ENCODE data around the gene ANKZF1.
"Not testable (repeated sequence)": the region's sequence is repeated elsewhere in the genome, so short reads cannot be mapped to it uniquely, and the experiment has no call there.

The ANKZF1 gene

DNA sequence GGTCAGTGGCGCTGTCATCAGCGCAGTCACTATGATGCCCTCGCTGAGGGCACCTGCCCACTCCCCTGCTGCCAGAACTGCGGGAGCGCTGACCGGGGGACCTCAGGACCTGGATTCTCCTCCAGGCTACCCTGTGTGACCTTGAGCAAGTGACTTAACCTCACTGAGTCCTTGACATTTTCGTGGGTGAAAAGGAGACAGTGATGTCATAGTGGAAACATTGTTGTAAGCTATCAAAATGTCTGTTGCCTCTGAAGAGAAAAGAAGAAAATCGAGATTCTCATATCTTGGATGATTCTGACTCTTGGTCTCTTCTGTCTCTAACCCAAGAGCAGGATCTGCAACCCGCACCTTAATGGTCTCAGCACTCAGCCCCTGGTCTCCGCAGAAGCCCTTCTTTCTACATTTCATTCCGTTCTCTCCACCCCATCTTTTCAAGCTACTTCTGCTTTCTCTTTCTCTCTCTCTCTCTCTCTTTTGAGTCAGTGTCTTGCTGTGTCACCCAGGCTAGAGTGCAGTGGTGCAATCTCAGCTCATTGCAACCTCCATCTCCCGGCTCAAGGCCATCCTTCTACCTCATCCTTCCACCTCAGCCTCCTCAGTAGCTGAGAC lies 25.1 kb downstream of the ANKZF1 start:
- DNase-seq (ENCODE audit: low read depth, low spot score): no peak

DNA sequence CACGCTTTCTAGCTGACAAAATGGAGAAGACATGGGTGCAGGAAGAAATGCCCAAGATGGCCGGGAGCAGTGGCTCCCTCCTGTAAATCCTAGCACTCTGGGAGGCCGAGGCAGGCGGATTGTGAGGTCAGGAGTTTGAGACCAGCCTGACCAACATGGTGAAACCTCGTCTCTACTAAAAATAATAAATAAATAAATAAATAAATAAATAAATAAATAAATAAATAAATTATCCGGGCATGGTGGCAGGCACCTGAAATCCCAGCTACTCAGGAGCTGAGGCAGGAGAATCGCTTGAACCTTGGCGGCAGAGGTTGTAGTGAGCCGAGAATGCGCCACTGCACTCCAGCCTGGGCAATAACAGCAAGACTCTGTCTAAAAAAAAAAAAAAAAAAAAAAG lies 29.3 kb downstream of the ANKZF1 start:
- not testable (repeated sequence) for DNase-seq (ENCODE audit: low read depth, low spot score)

DNA sequence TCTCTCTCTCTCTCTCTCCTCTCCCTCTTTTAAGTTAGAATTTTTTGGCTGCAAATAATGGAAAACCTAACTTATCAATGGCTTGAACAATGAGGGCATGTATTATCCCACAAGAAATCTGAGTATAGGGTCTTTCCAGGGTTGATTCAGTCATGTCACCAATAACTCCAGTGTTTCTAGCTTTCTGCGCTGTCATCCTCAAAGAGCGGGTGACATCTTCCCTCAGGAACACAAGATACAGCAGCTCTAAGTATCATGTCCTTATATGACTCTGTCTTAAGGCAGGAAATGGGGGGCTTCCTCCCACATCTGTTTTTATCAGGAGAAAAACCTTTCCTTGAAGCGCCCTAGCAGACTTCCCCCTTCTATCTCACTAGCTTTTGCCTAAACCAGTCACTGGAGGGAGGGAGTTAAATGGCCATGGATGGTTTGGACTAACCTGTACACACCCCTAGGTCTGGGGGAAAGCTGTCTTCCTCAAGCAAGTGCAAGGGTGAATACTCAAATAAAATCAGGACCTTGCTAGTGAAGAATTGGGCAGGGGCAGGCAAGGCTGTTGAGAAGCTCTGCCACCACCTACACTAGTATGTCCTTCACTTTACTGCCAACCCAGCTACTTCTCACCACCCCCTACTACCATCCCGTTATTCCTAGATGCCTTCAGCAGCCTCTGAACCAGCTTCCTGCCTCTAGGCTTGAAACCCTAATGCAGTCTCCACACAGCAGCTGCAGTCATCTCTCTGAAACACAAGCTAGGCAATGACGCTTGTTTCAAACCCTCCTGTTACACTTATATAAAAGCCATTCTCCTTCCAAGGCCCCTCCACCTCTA lies 31.6 kb downstream of the ANKZF1 start:
- no peak for DNase-seq (ENCODE audit: low read depth, low spot score)

DNA sequence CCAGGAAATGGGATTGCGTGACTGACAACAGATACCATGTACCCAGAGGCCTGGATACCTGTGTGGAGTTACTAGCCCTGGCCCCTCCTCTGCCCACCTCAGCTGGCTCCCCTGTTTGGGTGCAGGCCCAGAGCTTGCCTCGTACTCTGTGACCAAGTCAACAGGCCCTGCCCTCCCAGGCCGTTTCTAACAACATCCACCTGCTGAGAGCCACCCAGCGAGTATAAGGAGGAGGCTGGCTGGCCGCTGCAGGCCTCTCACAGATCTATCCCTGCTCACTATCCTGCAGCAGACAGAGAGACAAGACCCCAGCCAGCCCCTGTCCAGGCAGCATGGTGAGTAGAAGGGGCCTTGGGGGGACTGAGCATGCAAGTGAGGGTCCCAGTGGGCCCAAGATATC lies 36.6 kb downstream of the ANKZF1 start:
- no peak for DNase-seq (ENCODE audit: low read depth, low spot score)

DNA sequence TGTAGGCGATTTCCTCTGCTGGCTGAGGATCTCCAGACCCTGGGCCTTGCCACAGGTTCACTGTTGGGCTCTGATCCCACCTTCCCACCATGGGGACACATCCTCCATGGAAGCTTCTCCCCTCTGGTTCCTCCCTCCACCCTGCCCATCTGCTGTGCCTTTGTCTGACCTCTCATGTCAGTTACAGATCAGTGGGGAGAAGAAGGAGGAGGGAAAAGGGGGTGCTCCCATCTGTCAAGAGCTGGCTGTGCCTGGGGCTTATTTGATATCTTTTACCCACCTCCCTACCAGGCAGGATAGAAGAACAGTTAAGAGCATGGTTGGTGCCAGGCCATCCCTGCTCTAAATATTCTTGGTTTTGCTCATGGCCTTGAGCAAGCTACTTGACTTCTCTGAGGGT lies 37.3 kb downstream of the ANKZF1 start:
- DNase-seq (ENCODE audit: low read depth, low spot score): no peak

DNA sequence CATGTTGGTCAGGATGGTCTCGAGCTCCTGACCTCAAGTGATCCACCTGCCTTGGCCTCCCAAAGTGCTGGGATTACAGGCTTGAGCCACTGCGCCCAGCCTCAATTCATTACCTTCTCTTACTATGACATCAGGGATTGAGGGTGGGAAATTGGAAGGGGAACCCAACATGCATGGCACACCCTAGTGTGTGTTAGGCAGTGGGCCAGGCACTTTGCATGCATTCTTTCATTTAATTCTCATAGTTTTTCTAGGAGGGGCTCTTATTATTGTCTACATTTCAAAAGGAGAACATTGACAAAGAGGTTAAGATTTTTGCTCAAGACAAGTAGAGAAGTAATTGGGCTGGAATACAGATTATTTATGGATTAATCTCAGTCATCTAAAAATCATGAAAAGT lies 38.7 kb downstream of the ANKZF1 start:
- DNase-seq (ENCODE audit: low read depth, low spot score): no peak

DNA sequence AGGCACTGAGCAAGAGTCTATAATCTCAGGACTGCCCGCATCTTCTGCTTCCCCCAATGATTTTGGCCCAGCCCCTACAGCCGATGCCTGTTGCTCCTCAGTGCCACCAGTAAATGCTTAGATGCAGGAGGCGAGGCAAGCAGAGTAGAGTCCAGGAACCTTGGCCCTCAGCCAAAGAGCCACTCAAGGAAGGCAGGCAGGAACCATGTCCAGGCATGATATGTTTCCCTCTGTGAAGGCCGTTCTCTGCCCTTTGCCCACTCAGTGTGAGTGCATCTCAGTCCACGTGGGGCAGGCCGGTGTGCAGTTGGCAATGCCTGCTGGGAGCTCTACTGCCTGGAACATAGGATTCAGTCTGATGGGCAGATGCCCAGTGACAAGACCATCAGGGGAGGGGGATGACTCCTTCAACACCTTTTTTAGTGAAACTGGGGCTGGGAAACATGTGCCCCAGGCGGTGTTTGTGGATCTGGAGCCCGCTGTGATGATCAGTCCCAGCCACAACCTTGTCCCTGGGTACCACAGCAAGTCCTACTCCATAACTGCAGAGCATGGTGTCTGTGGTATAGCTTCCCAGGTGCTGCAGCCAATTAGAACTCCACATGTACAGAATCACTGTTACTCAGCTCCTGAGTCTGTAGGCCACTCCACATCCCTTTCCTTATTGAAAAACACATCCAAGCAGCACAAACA lies 39.9 kb downstream of the ANKZF1 start:
- no peak for DNase-seq (ENCODE audit: low read depth, low spot score)

DNA sequence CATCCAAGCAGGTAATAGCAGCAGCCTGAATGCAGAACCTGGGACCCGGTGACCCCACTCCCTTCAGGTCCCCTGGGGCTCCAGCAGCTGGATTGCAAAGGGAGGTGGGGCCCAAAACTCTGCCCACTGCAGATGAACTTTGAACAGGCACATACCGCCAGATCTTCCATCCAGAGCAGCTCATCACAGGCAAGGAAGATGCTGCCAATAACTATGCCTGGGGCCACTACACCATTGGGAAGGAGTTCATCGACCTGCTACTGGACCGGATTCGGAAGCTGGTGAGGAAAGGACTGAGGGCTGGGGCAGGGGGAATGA lies 40.4 kb downstream of the ANKZF1 start:
- no peak for DNase-seq (ENCODE audit: low read depth, low spot score)

DNA sequence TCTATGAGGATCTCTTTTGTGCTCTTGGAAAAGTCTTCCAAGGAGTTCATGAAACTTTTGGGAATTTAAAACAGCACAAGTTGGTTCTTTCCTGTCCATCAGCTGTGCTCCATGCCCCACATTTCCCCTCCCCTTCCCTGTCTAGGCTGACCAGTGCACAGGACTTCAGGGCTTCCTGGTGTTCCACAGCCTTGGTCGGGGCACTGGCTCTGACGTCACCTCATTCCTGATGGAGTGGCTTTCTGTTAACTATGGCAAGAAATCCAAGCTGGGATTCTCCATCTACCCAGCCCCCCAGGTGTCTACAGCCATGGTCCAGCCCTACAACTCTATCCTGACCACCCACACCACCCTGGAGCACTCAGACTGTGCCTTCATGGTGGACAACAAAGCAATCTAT lies 41.4 kb downstream of the ANKZF1 start:
- no peak for DNase-seq (ENCODE audit: low read depth, low spot score)

DNA sequence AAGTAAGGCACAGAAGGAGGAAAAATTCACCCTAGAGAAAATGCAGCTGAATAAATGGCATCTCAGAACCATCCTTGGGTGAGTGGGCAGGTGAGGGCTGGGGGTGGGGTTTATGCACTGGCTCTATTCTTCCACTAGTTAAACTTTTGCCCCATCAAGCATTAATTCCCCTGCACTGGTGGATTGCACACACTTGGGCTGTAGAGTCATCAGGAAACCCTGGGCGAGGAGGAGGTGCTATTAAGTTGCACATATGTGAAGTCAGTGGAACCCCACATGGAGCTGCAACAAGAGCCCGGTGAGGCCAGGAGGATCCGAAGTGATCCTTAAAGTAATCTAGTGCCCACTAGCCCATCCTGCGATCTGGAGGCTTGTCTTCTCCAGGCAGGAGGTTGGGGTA lies 42.8 kb downstream of the ANKZF1 start:
- DNase-seq (ENCODE audit: low read depth, low spot score): no peak

DNA sequence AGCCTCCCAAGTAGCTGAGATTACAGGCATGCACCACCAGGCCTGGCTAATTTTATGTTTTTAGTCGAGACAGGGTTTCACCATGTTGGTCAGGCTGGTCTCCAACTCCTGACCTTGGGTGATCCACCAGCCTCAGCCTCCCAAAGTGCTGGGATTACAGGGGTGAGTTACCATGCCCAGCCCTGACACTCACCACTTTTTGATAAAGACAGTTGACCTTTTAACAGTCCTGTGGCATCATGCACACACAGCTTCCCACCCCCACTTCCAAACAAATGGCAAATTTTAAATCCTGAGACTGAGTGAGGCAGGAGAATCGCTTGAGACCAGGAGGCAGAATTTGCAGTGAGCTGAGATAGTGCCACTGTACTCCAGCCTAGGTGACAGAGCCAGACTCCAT lies 43.4 kb downstream of the ANKZF1 start:
- no peak for DNase-seq (ENCODE audit: low read depth, low spot score)

DNA sequence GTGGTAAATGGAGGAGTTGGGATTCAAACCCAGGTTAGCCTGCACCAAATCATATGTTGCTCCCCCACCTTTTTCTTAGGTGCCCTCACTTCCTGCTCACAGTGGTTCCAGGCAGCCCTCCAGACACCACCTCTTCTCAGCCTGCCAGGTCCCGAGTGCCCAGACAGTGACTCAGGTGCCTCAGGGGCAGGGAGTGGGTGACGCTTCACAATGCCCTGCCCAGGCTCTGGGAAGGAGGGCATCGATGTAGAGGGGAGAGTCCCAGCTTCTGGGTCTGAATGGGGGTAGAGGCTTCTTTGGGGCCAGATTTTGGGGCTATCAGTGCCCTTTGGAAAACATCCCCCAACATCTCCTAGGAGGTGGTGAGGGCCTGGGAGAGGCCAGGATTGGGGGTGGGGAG lies 44.3 kb downstream of the ANKZF1 start:
- DNase-seq (ENCODE audit: low read depth, low spot score): no peak

DNA sequence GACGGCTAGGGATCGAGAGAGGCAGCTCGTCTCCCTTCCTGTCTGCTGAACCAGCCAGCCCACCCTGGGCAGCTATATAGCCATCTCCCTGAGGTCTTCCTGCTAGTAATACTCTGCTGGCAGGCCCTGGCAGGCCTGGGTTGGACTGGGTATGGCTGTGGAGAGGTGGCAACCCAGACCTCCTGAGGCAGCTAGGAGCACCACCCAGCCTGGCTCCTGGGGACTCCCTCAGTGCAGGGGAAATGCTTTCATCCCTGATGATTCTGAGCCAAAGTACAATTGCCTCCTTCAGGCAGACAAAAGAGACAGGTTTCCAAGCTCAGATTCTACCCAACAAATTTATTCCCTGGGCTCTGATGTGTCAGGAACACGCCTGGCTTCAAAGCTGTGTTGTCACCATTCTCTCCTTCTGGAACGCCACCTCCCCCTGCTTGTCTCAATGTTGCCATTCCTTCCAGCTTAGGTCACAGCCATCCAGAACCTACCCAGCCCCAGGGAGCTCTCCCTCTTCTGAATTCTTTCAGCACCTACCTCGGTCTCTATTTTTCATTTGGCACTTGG lies 44.8 kb downstream of the ANKZF1 start:
- no peak for DNase-seq (ENCODE audit: low read depth, low spot score)

DNA sequence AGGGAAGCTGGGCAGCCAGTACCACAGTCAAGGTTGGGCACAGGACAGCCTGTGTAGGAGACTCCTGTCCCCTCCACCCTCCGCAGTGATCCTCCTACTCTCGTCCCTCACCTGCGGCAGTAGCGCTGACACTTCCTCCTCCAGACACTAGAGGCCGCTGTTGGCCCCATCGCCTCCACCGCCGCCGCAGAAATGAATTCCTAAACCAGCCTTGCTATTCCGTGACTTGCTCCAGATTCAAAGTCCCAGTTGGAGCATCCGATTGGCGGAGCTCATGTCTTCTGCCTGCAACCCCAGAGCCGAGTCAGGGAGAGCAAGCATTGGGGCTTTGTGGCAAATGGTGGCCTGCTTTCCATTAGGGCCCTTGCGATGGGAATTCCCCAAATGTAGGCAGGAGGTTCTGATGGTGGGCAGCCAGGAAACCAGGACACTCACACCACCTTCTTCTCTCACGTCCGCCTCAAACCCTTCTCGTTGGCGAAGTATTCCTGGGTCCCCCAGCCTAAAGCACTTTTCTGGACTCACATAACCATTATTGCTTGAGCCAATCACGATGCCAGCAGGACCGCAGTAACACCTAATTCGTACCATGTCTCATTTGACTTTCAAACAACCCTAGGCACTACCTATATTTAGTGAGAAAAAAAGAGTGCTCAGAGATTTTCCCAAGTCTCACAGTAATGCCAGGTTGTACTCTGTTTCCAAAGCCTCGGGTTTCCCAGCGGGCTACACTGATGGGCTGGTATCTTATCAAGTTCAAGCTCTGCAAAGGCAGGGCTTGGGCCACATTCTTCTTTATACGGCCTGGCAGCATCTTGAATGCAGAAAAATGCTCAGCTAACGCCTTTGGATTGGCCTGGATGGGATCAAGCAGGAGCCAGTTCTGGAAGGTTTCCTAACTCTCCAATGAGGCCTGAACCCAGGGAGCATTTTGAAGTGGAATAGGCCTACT lies 48.4 kb downstream of the ANKZF1 start:
- no peak for DNase-seq (ENCODE audit: low read depth, low spot score)

DNA sequence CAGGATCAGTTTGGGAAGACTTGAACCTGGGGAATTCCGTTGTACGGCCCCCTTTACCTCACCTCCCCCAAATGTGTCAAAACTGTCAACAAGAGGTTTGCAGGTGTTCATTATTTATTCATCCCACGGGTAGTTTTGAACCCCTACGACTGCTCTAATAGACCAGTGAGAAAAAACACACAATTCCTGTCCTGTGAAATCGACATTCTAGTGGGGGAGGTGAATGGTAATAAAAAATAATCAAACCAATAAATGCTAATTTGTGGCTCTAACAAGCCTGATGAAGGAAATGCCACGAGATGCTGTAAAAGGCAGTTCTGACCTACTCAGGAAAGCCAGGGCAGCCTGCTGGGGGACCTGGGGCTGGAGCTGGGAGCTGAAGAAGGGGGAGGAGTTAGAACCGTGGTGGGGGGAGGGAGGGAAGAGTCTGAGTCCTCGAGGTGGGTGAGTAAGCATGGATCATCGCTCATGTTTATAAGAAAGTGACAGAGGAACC lies 49.1 kb downstream of the ANKZF1 start:
- DNase-seq (ENCODE audit: low read depth, low spot score): no peak

DNA sequence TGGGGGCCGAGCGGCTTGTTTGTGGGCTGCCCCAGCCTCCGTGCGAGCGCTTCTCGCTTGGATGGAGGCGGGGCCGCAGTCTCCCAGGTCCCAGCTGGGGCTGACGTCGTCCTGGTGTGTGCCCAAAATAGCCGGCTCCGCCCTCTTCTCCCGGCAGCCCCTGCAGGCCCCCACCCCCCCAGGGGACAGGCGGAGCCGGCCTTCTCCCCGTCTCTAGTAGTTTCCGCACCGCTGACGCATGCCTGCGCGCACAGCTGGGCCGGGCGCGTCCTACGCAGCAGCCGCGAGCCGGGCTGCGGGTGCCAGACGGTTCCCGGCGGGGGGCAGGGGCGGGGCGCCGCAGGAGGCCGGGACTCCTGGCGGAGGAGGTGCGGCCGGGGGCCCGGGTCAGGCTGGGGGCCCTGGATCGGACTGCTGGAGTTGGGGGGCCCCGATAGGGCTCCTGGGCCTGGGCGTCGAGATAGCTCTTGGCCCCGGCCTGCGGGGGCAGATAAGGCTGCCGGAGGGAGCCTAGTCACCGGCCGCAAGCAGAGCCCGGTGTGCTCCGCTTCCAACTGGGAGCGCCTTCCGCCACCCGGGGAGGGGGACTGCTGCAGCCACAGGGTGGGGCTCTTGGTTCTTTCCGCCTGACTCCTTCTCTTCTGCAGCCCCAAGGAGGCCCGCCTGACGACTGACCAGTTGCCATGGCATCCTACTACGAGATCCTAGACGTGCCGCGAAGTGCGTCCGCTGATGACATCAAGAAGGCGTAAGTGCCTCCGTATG lies 49.7 kb downstream of the ANKZF1 start, which contains the start of gene DNAJB2:
Gene DNAJB2 (plus strand): TSS at position 216 of the 765 bp plus-strand sequence. CDS start 468 bp downstream, at position 684.
- DNase-seq (ENCODE audit: low read depth, low spot score): peak; percentile 92

DNA sequence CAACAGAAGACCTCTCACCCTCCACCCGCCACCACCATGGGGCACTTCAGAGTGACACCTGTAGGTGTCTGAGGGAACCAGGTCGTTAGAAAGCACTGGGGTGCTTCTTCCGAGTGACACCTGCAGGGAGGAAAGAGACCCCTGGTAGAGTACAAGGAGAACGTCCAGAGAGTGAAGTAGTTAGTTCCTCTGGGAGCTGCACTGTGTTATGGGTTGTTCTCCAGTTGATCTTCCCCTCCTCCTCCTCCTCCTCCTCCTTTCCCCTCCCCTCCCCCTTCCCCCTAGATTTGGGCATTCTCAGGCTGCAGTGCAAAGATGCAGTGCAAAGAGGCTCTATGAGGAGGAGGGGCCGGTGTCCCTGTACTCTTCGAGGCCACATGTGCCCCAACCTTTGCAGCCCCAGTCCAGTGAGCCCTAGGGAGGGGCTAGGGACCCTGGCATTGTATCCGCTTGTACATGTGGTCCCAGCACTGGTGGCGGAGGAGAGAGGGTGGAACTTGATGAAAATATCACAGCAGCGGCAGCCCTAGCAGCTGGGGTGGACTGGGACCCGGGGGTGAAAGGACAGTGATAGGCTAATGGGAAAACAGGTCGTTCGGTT lies 50.4 kb downstream of the ANKZF1 start:
- no peak for DNase-seq (ENCODE audit: low read depth, low spot score)

DNA sequence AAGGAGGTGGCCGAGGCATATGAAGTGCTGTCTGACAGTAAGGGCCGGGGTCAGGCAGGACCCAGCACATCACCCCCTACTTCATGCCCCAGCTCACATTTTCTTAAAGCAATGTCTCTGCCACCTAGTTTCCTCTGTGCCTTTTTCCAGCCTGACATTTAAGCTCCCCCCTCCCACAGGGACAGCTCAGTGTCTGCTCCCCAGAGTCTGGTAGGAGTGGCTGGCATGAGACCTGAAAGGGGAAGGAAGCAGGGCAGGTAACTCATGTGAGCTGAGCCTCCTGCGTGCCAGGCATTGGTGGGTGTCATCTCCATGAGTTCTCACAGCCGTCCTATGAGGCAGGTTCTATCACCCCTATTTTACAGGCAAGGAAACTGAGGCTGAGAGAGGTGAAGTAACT lies 51.0 kb downstream of the ANKZF1 start:
- DNase-seq (ENCODE audit: low read depth, low spot score): no peak

DNA sequence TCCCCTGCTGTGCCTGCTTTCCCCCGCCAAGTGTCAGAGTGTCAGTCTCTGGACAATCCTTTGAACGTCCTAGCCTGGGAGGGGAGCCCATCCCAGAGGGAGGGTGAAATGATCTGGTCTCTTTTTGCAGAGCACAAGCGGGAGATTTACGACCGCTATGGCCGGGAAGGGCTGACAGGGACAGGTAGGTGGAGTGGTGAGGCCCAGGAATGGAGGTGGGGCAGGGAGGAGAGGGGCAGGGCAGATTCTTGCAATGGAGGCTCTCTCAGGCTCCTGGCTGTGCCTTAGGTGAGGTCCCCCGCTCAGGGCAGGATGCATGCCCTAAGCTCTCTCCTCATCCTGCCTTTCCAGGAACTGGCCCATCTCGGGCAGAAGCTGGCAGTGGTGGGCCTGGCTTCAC lies 52.0 kb downstream of the ANKZF1 start:
- DNase-seq (ENCODE audit: low read depth, low spot score): no peak

DNA sequence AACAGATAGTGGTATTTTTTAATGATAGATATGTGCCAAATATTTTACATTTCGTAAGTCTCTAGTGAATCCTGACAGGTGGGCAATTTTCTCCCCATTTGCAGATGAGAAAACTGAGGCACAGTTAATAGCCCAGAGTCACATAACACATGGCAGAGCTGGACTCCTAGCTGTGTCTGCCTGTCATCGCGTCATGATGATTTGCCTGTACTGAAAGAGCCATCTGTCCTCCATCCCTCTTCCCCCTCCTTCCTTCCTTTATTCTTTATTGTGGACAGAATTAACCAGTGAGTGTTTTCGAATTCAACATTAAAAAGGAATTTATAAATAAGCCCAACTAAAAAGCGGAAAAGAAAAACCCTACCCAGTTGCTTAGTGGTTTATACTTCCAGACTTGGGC lies 52.8 kb downstream of the ANKZF1 start:
- no peak for DNase-seq (ENCODE audit: low read depth, low spot score)

Data from brain pericyte (primary cell).